Measurements from ENCODE around the gene CUEDC1. TPM values are rescaled to one million over a fixed set of nuclear protein-coding genes. Genes with fewer than 3 reads are reported as not detected.
A peak's percentile ranks its signal among the peaks of the same experiment; 100 is the strongest.

The CUEDC1 gene
- total and polyA plus RNA-seq, 9 of the 15 experiments (the other 6 are each of a cell fraction or from before 2014, with no cell fraction given), result 0.20 to 4.1 (median 1.6) TPM; not detected in 1

GRCh38 chr17:58002973-58003372, 47.8 kb upstream of the CUEDC1 start:
- FAIRE-seq, result no peak
- intact Hi-C loops (cut with micrococcal nuclease) (no loop called here), in situ Hi-C loops (cut with MboI) (no loop called here)
- Histone ChIP-seq H3K4me1 (replicated peaks in 1 of 2; ENCODE audit: control insufficient read depth in 2 of 2, insufficient read depth in 2 of 2, low read length in 2 of 2) (peaks cover 0 to 22% of the 10 kb centered on the region in 2 experiments; a peak in 2 of 5 replicates), H3K4me2 (ENCODE audit: insufficient read depth, low read length) (no peak overlapping the region), H3K27me3 (ENCODE audit: control insufficient read depth in 2 of 2, insufficient read depth in 2 of 2, low read length in 2 of 2) (no peaks in the 10 kb centered on the region), H3K36me3 (ENCODE audit: control insufficient read depth, insufficient read depth, low read length) (peaks cover 86% of the 10 kb centered on the region), H3K4me3 (no peak overlapping the region), H4K20me1 (replicated peaks; ENCODE audit: control insufficient read depth, insufficient read depth, low read length) (peaks cover 38% of the 10 kb centered on the region), H3K9ac (ENCODE audit: insufficient read depth in 1 of 2, low read depth in 2 of 2, low read length in 2 of 2) (no peak overlapping the region), H3K27ac (ENCODE audit: extremely low read depth, low read depth, low read length) (no peak overlapping the region), H3K9me3 (replicated peaks; ENCODE audit: control insufficient read depth, insufficient read depth, low read depth, low read length) (no peaks in the 10 kb centered on the region), H3K9me1 (ENCODE audit: control insufficient read depth, insufficient read depth, low read length) (no peaks in the 10 kb centered on the region), H3K79me2 (ENCODE audit: control insufficient read depth, insufficient read depth, low read length) (peaks cover 64% of the 10 kb centered on the region), H2AFZ (ENCODE audit: low read depth, low read length) (no peak overlapping the region)
- DNase-seq (ENCODE audit: extremely low read depth in 1 of 4, low spot score in 3 of 4), result no peak
- no TSS peak for BruUV-seq (replicated peaks)
- no peak for ATAC-seq
- ChIA-PET CTCF (ENCODE audit: low intra/inter-chr PET ratio) (no interaction called here), POLR2A (interaction anchor here (0.9 to 2.8 kb wide), 5 partner anchors 12 to 81 kb away, joined by 3 to 10 read pairs (median 4); no protein-coding TSS in a partner anchor)
- WGBS (ENCODE audit: insufficient coverage, low coverage, missing lambda C conversion rate), result 84% methylated on average over 2 of the region's 2 CpGs
- TF ChIP-seq SUPT5H (IDR thresholded peaks at IDR 0.05) (0 out of 2 replicates have a peak, but pooled peaks have one; percentile 17), TCF7 (IDR thresholded peaks at IDR 0.05; ENCODE audit: borderline replicate concordance) (no peak)

- no peak overlapping the region for H3K4me2 ChIP-seq (ENCODE audit: insufficient read depth, low read length)
- H3K27me3 ChIP-seq (ENCODE audit: control insufficient read depth in 2 of 2, insufficient read depth in 2 of 2, low read length in 2 of 2), result no peaks in the 10 kb centered on the region
- no peak overlapping the region; a peak in 1 of 4 replicates for H3K9ac ChIP-seq (ENCODE audit: insufficient read depth in 1 of 2, low read depth in 2 of 2, low read length in 2 of 2)
- peaks cover 38% of the 10 kb centered on the region for H4K20me1 ChIP-seq (replicated peaks; ENCODE audit: control insufficient read depth, insufficient read depth, low read length)
- H2AFZ ChIP-seq (ENCODE audit: low read depth, low read length), result no peak overlapping the region
- TF ChIP-seq EWSR1 (IDR thresholded peaks at IDR 0.05; ENCODE audit: borderline replicate concordance, low read depth, partially characterized antibody), result peak; percentile 54
- TF ChIP-seq ILK (tag; IDR thresholded peaks at IDR 0.05; ENCODE audit: borderline replicate concordance, low read depth), result no peak
- no peak for TF ChIP-seq MYC (IDR thresholded peaks at IDR 0.05; ENCODE audit: low read depth, low read length)
- TF ChIP-seq MYC (CRISPR knock-in tag; IDR thresholded peaks at IDR 0.05; ENCODE audit: borderline replicate concordance, low read depth), result no peak
- TF ChIP-seq POLR2B (IDR thresholded peaks at IDR 0.05; ENCODE audit: low read depth, partially characterized antibody), result peak; percentile 60
- TF ChIP-seq POLR2A (conservative IDR thresholded peaks at IDR 0.05), result peak; percentile 66; the same call in 1 of the 2 replicates
- peak; percentile 47; the same call in 1 of the 2 replicates for TF ChIP-seq SUPT5H (IDR thresholded peaks at IDR 0.05)
- no peak for TF ChIP-seq ELF1 (tag; IDR thresholded peaks at IDR 0.05)
- no peak for TF ChIP-seq CHCHD3 (CRISPR knock-in tag; IDR thresholded peaks at IDR 0.05)
- ChIA-PET POLR2A (interaction anchor here (0.9 to 2.8 kb wide), 8 partner anchors 9 to 141 kb away, joined by 3 to 10 read pairs (median 4); no protein-coding TSS in a partner anchor), CTCF (ENCODE audit: low intra/inter-chr PET ratio) (no interaction called here)
- intact Hi-C loops (cut with micrococcal nuclease) (no loop called here), in situ Hi-C loops (cut with MboI) (no loop called here)
- H3K79me2 ChIP-seq (ENCODE audit: control insufficient read depth, insufficient read depth, low read length), result peaks cover 61% of the 10 kb centered on the region
- DNase-seq (ENCODE audit: extremely low read depth in 1 of 4, low spot score in 3 of 4) (no peak), ATAC-seq (no peak), FAIRE-seq (no peak)
- no peak overlapping the region for H3K4me3 ChIP-seq
- H3K9me3 ChIP-seq (replicated peaks; ENCODE audit: control insufficient read depth, insufficient read depth, low read depth, low read length), result no peaks in the 10 kb centered on the region
- peaks cover 92% of the 10 kb centered on the region for H3K36me3 ChIP-seq (ENCODE audit: control insufficient read depth, insufficient read depth, low read length)
- 93% methylated on average over 4 of the region's 4 CpGs for WGBS (ENCODE audit: insufficient coverage, low coverage, missing lambda C conversion rate)
- H3K27ac ChIP-seq (ENCODE audit: extremely low read depth, low read depth, low read length), result no peak overlapping the region
- peaks cover 0 to 19% of the 10 kb centered on the region in 2 experiments; a peak in 2 of 5 replicates for H3K4me1 ChIP-seq (replicated peaks in 1 of 2; ENCODE audit: control insufficient read depth in 2 of 2, insufficient read depth in 2 of 2, low read length in 2 of 2)
- peaks cover 3% of the 10 kb centered on the region for H3K9me1 ChIP-seq (ENCODE audit: control insufficient read depth, insufficient read depth, low read length)
- BruUV-seq (replicated peaks), result no TSS peak
Observed at GRCh38 chr17:58002154-58002948, 47.1 kb upstream of the CUEDC1 start.
